ENCODE measurements around the gene E2F2. TPM values are rescaled to one million over a fixed set of nuclear protein-coding genes. Genes with fewer than 3 reads are reported as not detected.
A peak's percentile ranks its signal among the peaks of the same experiment; 100 is the strongest.

Gene E2F2
- total and polyA plus RNA-seq, 2 of the 13 experiments (the other 11 are each of a cell fraction or from before 2014, with no cell fraction given), result 0.65 to 6.6 TPM

DNA sequence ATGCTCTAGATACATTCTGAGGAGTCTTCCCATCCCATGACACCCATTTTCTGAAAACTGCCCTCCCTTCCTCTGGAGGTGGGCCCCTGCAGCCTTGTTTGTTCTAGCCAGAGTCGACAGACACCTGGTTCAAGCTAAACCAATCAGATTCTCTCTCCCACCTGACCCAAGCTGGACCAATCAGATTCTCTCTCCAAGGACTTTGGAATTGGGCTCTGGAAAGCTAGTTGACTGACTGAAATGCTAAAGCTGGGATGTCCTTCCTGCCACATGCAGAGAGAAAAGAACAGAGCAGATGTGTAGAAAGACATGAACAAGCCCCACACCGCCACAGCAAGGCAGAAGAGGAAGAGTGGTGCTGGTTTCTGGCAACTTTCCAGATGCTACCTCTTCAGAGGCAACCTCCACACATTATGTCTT, 71.7 kb downstream of the E2F2 start (continued):
- TF ChIP-seq TAF1 (CRISPR knock-in tag; IDR thresholded peaks at IDR 0.05), result peak; percentile 58; the same call in 1 of the 2 replicates
- no peak for TF ChIP-seq ZNF274 (CRISPR knock-in tag; IDR thresholded peaks at IDR 0.05)
- peak; percentile 23; the same call in 1 of the 2 replicates for TF ChIP-seq GATA4 (IDR thresholded peaks at IDR 0.05; ENCODE audit: borderline replicate concordance, low read depth)
- TF ChIP-seq, protein P1, sequence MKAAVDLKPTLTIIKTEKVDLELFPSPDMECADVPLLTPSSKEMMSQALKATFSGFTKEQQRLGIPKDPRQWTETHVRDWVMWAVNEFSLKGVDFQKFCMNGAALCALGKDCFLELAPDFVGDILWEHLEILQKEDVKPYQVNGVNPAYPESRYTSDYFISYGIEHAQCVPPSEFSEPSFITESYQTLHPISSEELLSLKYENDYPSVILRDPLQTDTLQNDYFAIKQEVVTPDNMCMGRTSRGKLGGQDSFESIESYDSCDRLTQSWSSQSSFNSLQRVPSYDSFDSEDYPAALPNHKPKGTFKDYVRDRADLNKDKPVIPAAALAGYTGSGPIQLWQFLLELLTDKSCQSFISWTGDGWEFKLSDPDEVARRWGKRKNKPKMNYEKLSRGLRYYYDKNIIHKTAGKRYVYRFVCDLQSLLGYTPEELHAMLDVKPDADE (CRISPR knock-in tag; IDR thresholded peaks at IDR 0.05), result no peak
- TF ChIP-seq, protein P2, sequence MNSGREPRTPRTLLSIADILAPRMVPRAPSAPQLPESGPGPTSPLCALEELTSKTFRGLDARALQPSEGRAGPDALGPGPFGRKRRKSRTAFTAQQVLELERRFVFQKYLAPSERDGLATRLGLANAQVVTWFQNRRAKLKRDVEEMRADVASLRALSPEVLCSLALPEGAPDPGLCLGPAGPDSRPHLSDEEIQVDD (CRISPR knock-in tag; IDR thresholded peaks at IDR 0.05; ENCODE audit: borderline replicate concordance), result no peak
- TF ChIP-seq HIVEP1 (CRISPR knock-in tag; IDR thresholded peaks at IDR 0.05), result no peak
- TF ChIP-seq ZBTB39 (CRISPR knock-in tag; IDR thresholded peaks at IDR 0.05), result no peak
- no peak for TF ChIP-seq PHB2 (IDR thresholded peaks at IDR 0.05; ENCODE audit: partially characterized antibody)
- TF ChIP-seq MXD1 (CRISPR knock-in tag; IDR thresholded peaks at IDR 0.05), result no peak
- no peak for TF ChIP-seq GABPA (IDR thresholded peaks at IDR 0.05; ENCODE audit: low read depth, low read length)
- 0 out of 2 replicates have a peak, but pooled peaks have one; percentile 25 for TF ChIP-seq GABPA (CRISPR knock-in tag; IDR thresholded peaks at IDR 0.05; ENCODE audit: low read depth)
- no peak for TF ChIP-seq ZNF292 (CRISPR knock-in tag; IDR thresholded peaks at IDR 0.05; ENCODE audit: borderline replicate concordance, low read depth)
- no peak for TF ChIP-seq CBFB (CRISPR knock-in tag; IDR thresholded peaks at IDR 0.05)
- TF ChIP-seq ZNF382 (CRISPR knock-in tag; IDR thresholded peaks at IDR 0.05; ENCODE audit: borderline replicate concordance), result no peak
- no peak for TF ChIP-seq ZNF737 (CRISPR knock-in tag; IDR thresholded peaks at IDR 0.05; ENCODE audit: borderline replicate concordance)
- TF ChIP-seq DRAP1 (CRISPR knock-in tag; IDR thresholded peaks at IDR 0.05), result peak; percentile 81
- no peak for TF ChIP-seq ZNF720 (CRISPR knock-in tag; IDR thresholded peaks at IDR 0.05)
- TF ChIP-seq ZFP37 (CRISPR knock-in tag; IDR thresholded peaks at IDR 0.05; ENCODE audit: borderline replicate concordance), result no peak
- TF ChIP-seq, protein P3, sequence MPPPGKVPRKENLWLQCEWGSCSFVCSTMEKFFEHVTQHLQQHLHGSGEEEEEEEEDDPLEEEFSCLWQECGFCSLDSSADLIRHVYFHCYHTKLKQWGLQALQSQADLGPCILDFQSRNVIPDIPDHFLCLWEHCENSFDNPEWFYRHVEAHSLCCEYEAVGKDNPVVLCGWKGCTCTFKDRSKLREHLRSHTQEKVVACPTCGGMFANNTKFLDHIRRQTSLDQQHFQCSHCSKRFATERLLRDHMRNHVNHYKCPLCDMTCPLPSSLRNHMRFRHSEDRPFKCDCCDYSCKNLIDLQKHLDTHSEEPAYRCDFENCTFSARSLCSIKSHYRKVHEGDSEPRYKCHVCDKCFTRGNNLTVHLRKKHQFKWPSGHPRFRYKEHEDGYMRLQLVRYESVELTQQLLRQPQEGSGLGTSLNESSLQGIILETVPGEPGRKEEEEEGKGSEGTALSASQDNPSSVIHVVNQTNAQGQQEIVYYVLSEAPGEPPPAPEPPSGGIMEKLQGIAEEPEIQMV (CRISPR knock-in tag; IDR thresholded peaks at IDR 0.05; ENCODE audit: low read depth), result 0 out of 2 replicates have a peak, but pooled peaks have one; percentile 25
- no peak for TF ChIP-seq SNRNP70 (IDR thresholded peaks at IDR 0.05; ENCODE audit: low read depth, low read length)
- TF ChIP-seq NFYB (CRISPR knock-in tag; IDR thresholded peaks at IDR 0.05), result peak; percentile 80

Data from HepG2 (cell line).